Thyroid gland (tissue), 4 donors: ENCODE measurements around the gene CTIF. TPM values are rescaled to one million over a fixed set of nuclear protein-coding genes. Genes with fewer than 3 reads are reported as not detected.

Experiments used
- DNase-seq, 2 donors: peaks; one replicate each; pipeline ENCODE4 v3.0.0-alpha.2; 2019
- H3K27ac ChIP-seq, 3 donors: fragments of 200-600 bp; sonication (generic); 1 replicate in 2 of 3; 2 replicates in 1 of 3; pipeline ENCODE4 v1.5.1; 2016 to 2019; ENCODE audit warnings: mild to moderate bottlenecking in 1 of 3, moderate library complexity in 1 of 3
- H3K27me3 ChIP-seq: fragments of 200-600 bp; sonication (generic); one replicate; pipeline ENCODE4 v1.5.1; 2019
- H3K36me3 ChIP-seq, 2 donors: fragments of 200-600 bp; sonication (generic); one replicate each; pipeline ENCODE4 v1.5.1; 2016 to 2019
- H3K4me1 ChIP-seq, 2 donors: fragments of 200-600 bp; sonication (generic); one replicate each; pipeline ENCODE4 v1.5.1; 2017 to 2019
- H3K4me3 ChIP-seq, 3 donors: fragments of 200-600 bp; sonication (generic); replicated peaks in 1 of 3; 1 replicate in 2 of 3; 2 replicates in 1 of 3; pipeline ENCODE4 v1.5.1; 2016; ENCODE audit warnings: mild to moderate bottlenecking in 1 of 3
- H3K9me3 ChIP-seq: fragments of 200-600 bp; sonication (generic); one replicate; pipeline ENCODE4 v1.5.1; 2017
- POLR2A ChIP-seq, 2 donors: fragments of 450-650 bp; IDR thresholded peaks; one replicate each; pipeline ENCODE4 v1.6.1; 2017; ENCODE audit warnings: antibody characterized with exemption in 2 of 2, mild to moderate bottlenecking in 2 of 2, moderate library complexity in 1 of 2
- WGBS, 2 donors: methylation state at CpG; one replicate each; pipeline ENCODE4 v1.1.5; 2017; 5-methylcytosine and 5-hydroxymethylcytosine counted together
- intact Hi-C: fragments of 100-400 bp; cut with DNase I; formaldehyde crosslinking; loops from one replicate; pipeline ENCODE4 v1.15.1; 2023
- total RNA-seq, 4 donors: library from RNA; depleted of rRNA; stranded (reverse); fragments of >200 nt; gene quantifications; one replicate each; pipeline ENCODE4 v1.2.3, GENCODE V29; 2016
- TF ChIP-seq, protein P1 (sequence below), 6 experiments: fragments of 200-600 bp in 3 of 6; fragments of 450-650 bp in 3 of 6; sonication (generic) in 3 of 6; IDR thresholded peaks; one replicate each; pipeline ENCODE4 v1.5.1; 2016 to 2019; ENCODE audit warnings: antibody characterized with exemption in 6 of 6, mild to moderate bottlenecking in 2 of 6, inconsistent platforms in 1 of 6, moderate library complexity in 1 of 6

CTIF gene
- total RNA-seq, 4 donors from 2014 or later: 18.7 to 29.8 (median 23.6) TPM

DNA sequence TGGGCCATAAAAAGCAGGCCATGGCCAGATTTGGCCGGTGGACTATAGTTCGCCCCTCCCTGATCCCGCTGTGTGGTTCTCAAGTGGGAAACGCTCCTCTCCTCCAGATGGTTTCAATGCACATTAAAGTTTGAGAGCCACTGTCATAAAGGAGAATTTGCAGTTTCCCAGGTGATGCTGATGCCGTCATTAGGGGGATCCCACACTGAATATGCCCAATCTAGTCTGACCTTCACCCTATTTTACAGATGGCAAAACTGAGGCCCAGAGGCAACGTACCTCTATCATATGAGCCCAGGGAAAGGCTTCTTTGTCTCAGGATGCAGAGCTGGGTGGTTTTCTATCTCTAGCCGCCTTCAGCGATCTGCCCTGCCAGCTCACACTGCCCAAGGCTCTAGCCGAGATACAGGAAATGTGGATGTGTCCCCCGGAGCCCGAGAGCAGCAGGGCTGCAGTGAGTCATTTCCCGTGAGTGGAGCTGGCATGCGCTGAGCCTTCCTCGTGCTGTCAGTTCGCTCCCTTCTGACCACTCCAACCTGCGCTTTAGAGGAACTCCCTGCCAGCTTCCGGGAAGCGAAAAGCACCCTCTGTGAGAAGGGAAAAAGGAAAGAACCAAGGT is 295.7 kb downstream of the CTIF start:
- H3K27ac ChIP-seq: peak overlapping the region in 1 of 3 donors; percentile 54
- intact Hi-C loops: no loop called here
- no peak for TF ChIP-seq POLR2A (IDR thresholded peaks at IDR 0.05)
- TF ChIP-seq, protein P1, sequence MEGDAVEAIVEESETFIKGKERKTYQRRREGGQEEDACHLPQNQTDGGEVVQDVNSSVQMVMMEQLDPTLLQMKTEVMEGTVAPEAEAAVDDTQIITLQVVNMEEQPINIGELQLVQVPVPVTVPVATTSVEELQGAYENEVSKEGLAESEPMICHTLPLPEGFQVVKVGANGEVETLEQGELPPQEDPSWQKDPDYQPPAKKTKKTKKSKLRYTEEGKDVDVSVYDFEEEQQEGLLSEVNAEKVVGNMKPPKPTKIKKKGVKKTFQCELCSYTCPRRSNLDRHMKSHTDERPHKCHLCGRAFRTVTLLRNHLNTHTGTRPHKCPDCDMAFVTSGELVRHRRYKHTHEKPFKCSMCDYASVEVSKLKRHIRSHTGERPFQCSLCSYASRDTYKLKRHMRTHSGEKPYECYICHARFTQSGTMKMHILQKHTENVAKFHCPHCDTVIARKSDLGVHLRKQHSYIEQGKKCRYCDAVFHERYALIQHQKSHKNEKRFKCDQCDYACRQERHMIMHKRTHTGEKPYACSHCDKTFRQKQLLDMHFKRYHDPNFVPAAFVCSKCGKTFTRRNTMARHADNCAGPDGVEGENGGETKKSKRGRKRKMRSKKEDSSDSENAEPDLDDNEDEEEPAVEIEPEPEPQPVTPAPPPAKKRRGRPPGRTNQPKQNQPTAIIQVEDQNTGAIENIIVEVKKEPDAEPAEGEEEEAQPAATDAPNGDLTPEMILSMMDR (IDR thresholded peaks at IDR 0.05): no peak
- peak; percentile 42 to 46 for DNase-seq
- H3K4me1 ChIP-seq: peaks cover 20 to 52% of the 10 kb centered on the region in 2 donors
- no peak overlapping the region for H3K4me3 ChIP-seq
- no peaks in the 10 kb centered on the region for H3K36me3 ChIP-seq
- H3K9me3 ChIP-seq: no peaks in the 10 kb centered on the region
- WGBS, 2 donors: 80 to 87% methylated on average over 15 to 16 of the region's 18 CpGs
- no peaks in the 10 kb centered on the region for H3K27me3 ChIP-seq

DNA sequence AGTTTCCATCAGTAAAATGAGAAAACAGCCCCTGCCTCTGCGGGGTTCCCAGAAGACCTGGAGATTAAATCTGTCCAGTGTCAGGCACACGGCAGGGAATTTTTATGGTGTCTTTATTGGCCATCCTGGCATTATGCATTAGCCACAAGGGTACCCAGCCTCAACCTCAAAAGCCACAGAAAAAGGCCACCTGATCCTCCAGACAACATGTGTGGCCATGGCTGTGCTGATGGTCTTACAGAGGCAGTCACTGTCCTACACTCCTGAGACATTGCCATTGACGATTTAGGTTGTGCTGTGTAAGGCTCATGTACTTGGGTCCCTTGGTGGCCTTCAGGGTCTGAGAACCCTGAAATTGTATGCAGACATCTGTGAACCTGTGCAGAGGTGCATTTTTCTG is 296.3 kb downstream of the CTIF start:
- Histone ChIP-seq H3K36me3 (no peaks in the 10 kb centered on the region), H3K4me1 (peaks cover 14 to 52% of the 10 kb centered on the region in 2 donors), H3K4me3 (no peak overlapping the region), H3K27ac (peak overlapping the region in 1 of 3 donors; percentile 54), H3K27me3 (no peaks in the 10 kb centered on the region), H3K9me3 (no peaks in the 10 kb centered on the region)
- intact Hi-C loops: no loop called here
- TF ChIP-seq, protein P1 (IDR thresholded peaks at IDR 0.05): no peak
- TF ChIP-seq POLR2A (IDR thresholded peaks at IDR 0.05): no peak
- peak in 1 of 2 donors; percentile 3 for DNase-seq
- WGBS, 2 donors: 76 to 88% methylated on average over 3 of the region's 3 CpGs

DNA sequence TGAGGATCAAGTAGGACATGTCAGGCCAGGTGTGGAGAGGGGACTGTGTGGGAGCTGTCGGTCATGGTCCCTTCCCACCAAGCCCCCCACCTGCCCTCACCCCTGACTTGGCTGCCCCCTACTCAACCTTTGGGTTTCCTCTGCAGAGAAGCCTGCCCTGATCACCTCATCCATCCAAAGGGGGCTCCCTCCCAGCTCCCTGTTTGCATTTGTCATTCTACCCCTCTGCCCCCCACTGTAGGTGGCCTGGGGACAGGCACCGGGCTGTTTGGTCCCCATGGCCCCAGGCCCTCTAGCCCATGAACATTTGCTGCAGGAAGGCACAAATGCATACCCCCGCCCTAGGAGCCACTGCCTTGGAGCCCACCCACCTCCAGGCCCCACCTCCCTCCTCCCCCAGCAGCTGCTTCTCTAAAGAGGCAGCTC is 296.9 kb downstream of the CTIF start:
- intact Hi-C loops: no loop called here
- no peaks in the 10 kb centered on the region for H3K9me3 ChIP-seq
- H3K27ac ChIP-seq: no peak overlapping the region
- DNase-seq: no peak
- 93 to 97% methylated on average over 3 of the region's 3 CpGs for WGBS, 2 donors
- H3K27me3 ChIP-seq: no peaks in the 10 kb centered on the region
- no peaks in the 10 kb centered on the region for H3K36me3 ChIP-seq
- H3K4me3 ChIP-seq: no peak overlapping the region
- TF ChIP-seq POLR2A (IDR thresholded peaks at IDR 0.05): no peak
- TF ChIP-seq, protein P1 (IDR thresholded peaks at IDR 0.05): no peak
- peaks cover 10 to 53% of the 10 kb centered on the region in 2 donors for H3K4me1 ChIP-seq

DNA sequence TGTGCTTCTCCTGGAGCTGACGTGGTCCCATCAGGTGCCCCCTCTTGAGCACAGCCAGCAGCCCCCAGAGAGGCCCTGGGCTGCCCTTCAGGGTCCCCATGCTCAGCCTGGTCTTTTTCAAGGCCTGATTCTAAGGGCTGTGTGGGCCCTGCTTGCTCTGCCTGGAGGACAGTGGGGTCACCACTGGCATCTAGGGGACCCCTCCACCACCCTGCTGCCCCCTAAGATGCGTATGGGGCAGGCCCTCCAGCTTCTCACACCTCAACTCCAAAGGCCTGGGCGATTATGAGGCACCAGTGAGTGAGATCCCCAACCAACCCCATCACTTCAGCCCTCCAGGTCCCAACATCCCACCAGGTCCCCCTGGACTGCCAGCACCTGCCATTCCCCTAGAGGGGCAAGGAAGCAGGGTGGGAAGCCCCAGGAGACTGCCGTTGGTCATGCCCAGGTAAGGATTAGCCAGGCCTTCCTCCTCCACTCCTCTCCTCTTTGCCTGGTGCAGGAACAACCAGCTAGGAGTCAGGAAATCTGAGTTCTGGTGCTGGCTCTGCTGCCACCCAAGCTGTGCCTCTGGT is 297.5 kb downstream of the CTIF start:
- Histone ChIP-seq H3K4me3 (no peak overlapping the region), H3K27ac (no peak overlapping the region), H3K36me3 (no peaks in the 10 kb centered on the region), H3K27me3 (no peaks in the 10 kb centered on the region), H3K9me3 (no peaks in the 10 kb centered on the region), H3K4me1 (peaks cover 12 to 53% of the 10 kb centered on the region in 2 donors)
- 46 to 100% methylated on average over 3 to 4 of the region's 4 CpGs for WGBS, 2 donors
- no peak for TF ChIP-seq POLR2A (IDR thresholded peaks at IDR 0.05)
- TF ChIP-seq, protein P1 (IDR thresholded peaks at IDR 0.05): no peak
- intact Hi-C loops: no loop called here
- DNase-seq: no peak
